ENCODE data around the gene GABRB2. TPM values are rescaled to one million over a fixed set of nuclear protein-coding genes. Genes with fewer than 3 reads are reported as not detected.

Gene GABRB2
- total and polyA plus RNA-seq, 2 experiments from 2014 or later: 0.11 to 0.94 TPM

DNA sequence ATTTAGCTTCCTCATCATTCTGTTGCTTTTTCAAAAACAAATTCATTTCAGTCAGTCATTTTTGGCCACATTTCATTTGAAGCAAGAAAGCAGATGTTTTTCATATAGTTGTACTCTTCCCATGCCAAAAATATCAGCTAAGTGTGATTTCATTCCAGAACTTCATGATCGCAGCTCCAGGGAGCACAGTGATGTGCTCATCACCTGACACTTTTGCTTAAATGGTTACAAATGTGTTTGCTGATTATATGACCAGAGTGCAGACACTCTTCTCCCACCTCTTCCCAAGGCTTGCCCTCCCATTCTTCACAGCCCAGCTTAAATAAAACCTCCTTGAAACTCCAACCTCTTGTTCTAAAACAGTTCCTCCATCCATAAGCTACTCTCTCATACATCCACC lies 32.6 kb downstream of the GABRB2 start:
- no peak overlapping the region for H2AFZ ChIP-seq
- H3F3A ChIP-seq (replicated peaks; ENCODE audit: low read depth): no peaks in the 10 kb centered on the region
- Mint-ChIP-seq H3K4me1 (no peaks in the 10 kb centered on the region), H3K4me3 (no peak overlapping the region), H3K9me3 (peaks cover 8% of the 10 kb centered on the region; the same call in 2 of the 3 replicates), H3K27ac (no peak overlapping the region), H3K36me3 (ENCODE audit: low read depth) (no peaks in the 10 kb centered on the region), H3K27me3 (ENCODE audit: insufficient read depth, low read depth, poor library complexity) (no peaks in the 10 kb centered on the region)
- H3K36me3 ChIP-seq (ENCODE audit: insufficient read depth): no peaks in the 10 kb centered on the region
- H3K4me2 ChIP-seq: no peak overlapping the region
- no peak for ATAC-seq
- H3K27me3 ChIP-seq (ENCODE audit: insufficient read depth): no peaks in the 10 kb centered on the region
- H3K4me1 ChIP-seq (ENCODE audit: insufficient read depth): no peaks in the 10 kb centered on the region
- no peaks in the 10 kb centered on the region for H3K9me2 ChIP-seq (ENCODE audit: insufficient read depth)
- DNase-seq (ENCODE audit: low spot score): no peak
- no peak overlapping the region for H3K27ac ChIP-seq (ENCODE audit: low read depth)
- H3K4me3 ChIP-seq: no peak overlapping the region
- no peaks in the 10 kb centered on the region for H3K79me2 ChIP-seq (replicated peaks; ENCODE audit: insufficient read depth)
- H4K20me1 ChIP-seq (replicated peaks; ENCODE audit: insufficient read depth): no peaks in the 10 kb centered on the region
- TF ChIP-seq, protein P1, sequence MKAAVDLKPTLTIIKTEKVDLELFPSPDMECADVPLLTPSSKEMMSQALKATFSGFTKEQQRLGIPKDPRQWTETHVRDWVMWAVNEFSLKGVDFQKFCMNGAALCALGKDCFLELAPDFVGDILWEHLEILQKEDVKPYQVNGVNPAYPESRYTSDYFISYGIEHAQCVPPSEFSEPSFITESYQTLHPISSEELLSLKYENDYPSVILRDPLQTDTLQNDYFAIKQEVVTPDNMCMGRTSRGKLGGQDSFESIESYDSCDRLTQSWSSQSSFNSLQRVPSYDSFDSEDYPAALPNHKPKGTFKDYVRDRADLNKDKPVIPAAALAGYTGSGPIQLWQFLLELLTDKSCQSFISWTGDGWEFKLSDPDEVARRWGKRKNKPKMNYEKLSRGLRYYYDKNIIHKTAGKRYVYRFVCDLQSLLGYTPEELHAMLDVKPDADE (IDR thresholded peaks at IDR 0.05): no peak
- TF ChIP-seq JUNB (IDR thresholded peaks at IDR 0.05; ENCODE audit: unreplicated experiment): no peak
- TF ChIP-seq, protein P2, sequence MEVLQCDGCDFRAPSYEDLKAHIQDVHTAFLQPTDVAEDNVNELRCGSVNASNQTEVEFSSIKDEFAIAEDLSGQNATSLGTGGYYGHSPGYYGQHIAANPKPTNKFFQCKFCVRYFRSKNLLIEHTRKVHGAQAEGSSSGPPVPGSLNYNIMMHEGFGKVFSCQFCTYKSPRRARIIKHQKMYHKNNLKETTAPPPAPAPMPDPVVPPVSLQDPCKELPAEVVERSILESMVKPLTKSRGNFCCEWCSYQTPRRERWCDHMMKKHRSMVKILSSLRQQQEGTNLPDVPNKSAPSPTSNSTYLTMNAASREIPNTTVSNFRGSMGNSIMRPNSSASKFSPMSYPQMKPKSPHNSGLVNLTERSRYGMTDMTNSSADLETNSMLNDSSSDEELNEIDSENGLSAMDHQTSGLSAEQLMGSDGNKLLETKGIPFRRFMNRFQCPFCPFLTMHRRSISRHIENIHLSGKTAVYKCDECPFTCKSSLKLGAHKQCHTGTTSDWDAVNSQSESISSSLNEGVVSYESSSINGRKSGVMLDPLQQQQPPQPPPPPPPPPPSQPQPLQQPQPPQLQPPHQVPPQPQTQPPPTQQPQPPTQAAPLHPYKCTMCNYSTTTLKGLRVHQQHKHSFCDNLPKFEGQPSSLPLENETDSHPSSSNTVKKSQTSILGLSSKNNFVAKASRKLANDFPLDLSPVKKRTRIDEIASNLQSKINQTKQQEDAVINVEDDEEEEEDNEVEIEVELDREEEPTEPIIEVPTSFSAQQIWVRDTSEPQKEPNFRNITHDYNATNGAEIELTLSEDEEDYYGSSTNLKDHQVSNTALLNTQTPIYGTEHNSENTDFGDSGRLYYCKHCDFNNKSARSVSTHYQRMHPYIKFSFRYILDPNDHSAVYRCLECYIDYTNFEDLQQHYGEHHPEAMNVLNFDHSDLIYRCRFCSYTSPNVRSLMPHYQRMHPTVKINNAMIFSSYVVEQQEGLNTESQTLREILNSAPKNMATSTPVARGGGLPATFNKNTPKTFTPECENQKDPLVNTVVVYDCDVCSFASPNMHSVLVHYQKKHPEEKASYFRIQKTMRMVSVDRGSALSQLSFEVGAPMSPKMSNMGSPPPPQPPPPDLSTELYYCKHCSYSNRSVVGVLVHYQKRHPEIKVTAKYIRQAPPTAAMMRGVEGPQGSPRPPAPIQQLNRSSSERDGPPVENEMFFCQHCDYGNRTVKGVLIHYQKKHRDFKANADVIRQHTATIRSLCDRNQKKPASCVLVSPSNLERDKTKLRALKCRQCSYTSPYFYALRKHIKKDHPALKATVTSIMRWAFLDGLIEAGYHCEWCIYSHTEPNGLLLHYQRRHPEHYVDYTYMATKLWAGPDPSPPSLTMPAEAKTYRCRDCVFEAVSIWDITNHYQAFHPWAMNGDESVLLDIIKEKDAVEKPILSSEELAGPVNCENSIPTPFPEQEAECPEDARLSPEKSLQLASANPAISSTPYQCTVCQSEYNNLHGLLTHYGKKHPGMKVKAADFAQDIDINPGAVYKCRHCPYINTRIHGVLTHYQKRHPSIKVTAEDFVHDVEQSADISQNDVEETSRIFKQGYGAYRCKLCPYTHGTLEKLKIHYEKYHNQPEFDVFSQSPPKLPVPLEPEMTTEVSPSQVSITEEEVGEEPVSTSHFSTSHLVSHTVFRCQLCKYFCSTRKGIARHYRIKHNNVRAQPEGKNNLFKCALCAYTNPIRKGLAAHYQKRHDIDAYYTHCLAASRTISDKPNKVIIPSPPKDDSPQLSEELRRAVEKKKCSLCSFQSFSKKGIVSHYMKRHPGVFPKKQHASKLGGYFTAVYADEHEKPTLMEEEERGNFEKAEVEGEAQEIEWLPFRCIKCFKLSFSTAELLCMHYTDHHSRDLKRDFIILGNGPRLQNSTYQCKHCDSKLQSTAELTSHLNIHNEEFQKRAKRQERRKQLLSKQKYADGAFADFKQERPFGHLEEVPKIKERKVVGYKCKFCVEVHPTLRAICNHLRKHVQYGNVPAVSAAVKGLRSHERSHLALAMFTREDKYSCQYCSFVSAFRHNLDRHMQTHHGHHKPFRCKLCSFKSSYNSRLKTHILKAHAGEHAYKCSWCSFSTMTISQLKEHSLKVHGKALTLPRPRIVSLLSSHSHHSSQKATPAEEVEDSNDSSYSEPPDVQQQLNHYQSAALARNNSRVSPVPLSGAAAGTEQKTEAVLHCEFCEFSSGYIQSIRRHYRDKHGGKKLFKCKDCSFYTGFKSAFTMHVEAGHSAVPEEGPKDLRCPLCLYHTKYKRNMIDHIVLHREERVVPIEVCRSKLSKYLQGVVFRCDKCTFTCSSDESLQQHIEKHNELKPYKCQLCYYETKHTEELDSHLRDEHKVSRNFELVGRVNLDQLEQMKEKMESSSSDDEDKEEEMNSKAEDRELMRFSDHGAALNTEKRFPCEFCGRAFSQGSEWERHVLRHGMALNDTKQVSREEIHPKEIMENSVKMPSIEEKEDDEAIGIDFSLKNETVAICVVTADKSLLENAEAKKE (CRISPR knock-in tag; IDR thresholded peaks at IDR 0.05): no peak
- TF ChIP-seq EZH2 (IDR thresholded peaks at IDR 0.05; ENCODE audit: low read depth, unreplicated experiment): no peak
- no peak for TF ChIP-seq ZNF114 (CRISPR knock-in tag; IDR thresholded peaks at IDR 0.05)
- no peak for TF ChIP-seq NANOG (IDR thresholded peaks at IDR 0.05; ENCODE audit: borderline replicate concordance)
- no peak for TF ChIP-seq POLR2AphosphoS5 (IDR thresholded peaks at IDR 0.05; ENCODE audit: low read depth)
- TF ChIP-seq, protein P3, sequence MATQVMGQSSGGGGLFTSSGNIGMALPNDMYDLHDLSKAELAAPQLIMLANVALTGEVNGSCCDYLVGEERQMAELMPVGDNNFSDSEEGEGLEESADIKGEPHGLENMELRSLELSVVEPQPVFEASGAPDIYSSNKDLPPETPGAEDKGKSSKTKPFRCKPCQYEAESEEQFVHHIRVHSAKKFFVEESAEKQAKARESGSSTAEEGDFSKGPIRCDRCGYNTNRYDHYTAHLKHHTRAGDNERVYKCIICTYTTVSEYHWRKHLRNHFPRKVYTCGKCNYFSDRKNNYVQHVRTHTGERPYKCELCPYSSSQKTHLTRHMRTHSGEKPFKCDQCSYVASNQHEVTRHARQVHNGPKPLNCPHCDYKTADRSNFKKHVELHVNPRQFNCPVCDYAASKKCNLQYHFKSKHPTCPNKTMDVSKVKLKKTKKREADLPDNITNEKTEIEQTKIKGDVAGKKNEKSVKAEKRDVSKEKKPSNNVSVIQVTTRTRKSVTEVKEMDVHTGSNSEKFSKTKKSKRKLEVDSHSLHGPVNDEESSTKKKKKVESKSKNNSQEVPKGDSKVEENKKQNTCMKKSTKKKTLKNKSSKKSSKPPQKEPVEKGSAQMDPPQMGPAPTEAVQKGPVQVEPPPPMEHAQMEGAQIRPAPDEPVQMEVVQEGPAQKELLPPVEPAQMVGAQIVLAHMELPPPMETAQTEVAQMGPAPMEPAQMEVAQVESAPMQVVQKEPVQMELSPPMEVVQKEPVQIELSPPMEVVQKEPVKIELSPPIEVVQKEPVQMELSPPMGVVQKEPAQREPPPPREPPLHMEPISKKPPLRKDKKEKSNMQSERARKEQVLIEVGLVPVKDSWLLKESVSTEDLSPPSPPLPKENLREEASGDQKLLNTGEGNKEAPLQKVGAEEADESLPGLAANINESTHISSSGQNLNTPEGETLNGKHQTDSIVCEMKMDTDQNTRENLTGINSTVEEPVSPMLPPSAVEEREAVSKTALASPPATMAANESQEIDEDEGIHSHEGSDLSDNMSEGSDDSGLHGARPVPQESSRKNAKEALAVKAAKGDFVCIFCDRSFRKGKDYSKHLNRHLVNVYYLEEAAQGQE (IDR thresholded peaks at IDR 0.05; ENCODE audit: unreplicated experiment): no peak

Data from GM23338 (cell line).